K562 (cell line): ENCODE data around the gene BPTF. TPM values are rescaled to one million over a fixed set of nuclear protein-coding genes. Genes with fewer than 3 reads are reported as not detected.

Source experiments
- BHLHE40 ChIP-seq: IDR thresholded peaks from 2 replicates; pipeline ENCODE4 v1.6.1; 2011; ENCODE audit warnings: low read length, improper control_type of control experiment
- CHD2 ChIP-seq: IDR thresholded peaks from 2 replicates; pipeline ENCODE4 v1.6.1; 2011; ENCODE audit warnings: low read depth, low read length
- CREB3L1 ChIP-seq: fragments of 450-650 bp; IDR thresholded peaks from 2 replicates; pipeline ENCODE4 v1.6.1; 2014; ENCODE audit warnings: low read depth, mild to moderate bottlenecking, moderate library complexity, borderline replicate concordance
- CTBP1 ChIP-seq: fragments of 450-650 bp; IDR thresholded peaks from 2 replicates; pipeline ENCODE4 v1.6.1; 2016; ENCODE audit warnings: borderline replicate concordance
- E2F8 ChIP-seq: fragments of 450-650 bp; IDR thresholded peaks from 2 replicates; pipeline ENCODE4 v1.7.1; 2018; ENCODE audit warnings: mild to moderate bottlenecking, low read depth; ENCODE audit not compliant: partially characterized antibody
- FOSL1 ChIP-seq: fragments of 200-800 bp; sonication (Bioruptor generic); conservative IDR thresholded peaks from 2 replicates; pipeline ENCODE4 v1.6.1; 2016; ENCODE audit warnings: missing genetic modification characterization, missing compliant biosample characterization
- FUS ChIP-seq: fragments of 200-400 bp; formaldehyde crosslinking; optimal IDR thresholded peaks from 2 replicates; pipeline ENCODE3; 2017; ENCODE audit warnings: low read depth, low read length
- KHSRP ChIP-seq: fragments of 450-650 bp; IDR thresholded peaks from 2 replicates; pipeline ENCODE4 v1.6.1; 2017
- MAFK ChIP-seq: IDR thresholded peaks from 2 replicates; pipeline ENCODE4 v1.6.1; 2011; ENCODE audit warnings: low read length, improper control_type of control experiment
- NFIC ChIP-seq: fragments of 450-650 bp; IDR thresholded peaks from 2 replicates; pipeline ENCODE4 v1.6.1; 2017; ENCODE audit warnings: mild to moderate bottlenecking, inconsistent platforms
- NR2F6 ChIP-seq: fragments of 450-650 bp; formaldehyde crosslinking; IDR thresholded peaks from 2 replicates; pipeline ENCODE4 v1.4.0; 2020; ENCODE audit warnings: mild to moderate bottlenecking
- SAFB ChIP-seq: fragments of 200-400 bp; formaldehyde crosslinking; IDR thresholded peaks from 2 replicates; pipeline ENCODE4 v1.6.1; 2017; ENCODE audit warnings: low read depth, low read length, borderline replicate concordance
- SPI1 ChIP-seq: IDR thresholded peaks from 2 replicates; pipeline ENCODE4 v1.6.1; 2011; ENCODE audit warnings: low read depth, low read length, control low read depth, borderline replicate concordance
- WHSC1 ChIP-seq: IDR thresholded peaks from one replicate; pipeline ENCODE4 v1.6.1; 2012; ENCODE audit warnings: low read length, control low read depth, inconsistent platforms
- ZKSCAN8 ChIP-seq: fragments of 200-800 bp; sonication (Bioruptor generic); IDR thresholded peaks from 2 replicates; pipeline ENCODE4 v1.6.1; 2016; ENCODE audit warnings: missing genetic modification characterization, missing compliant biosample characterization
- ZNF140 ChIP-seq: fragments of 250-450 bp; sonication (Bioruptor Pico); IDR thresholded peaks from 2 replicates; pipeline ENCODE4 v1.8.0; 2021; ENCODE audit warnings: moderate library complexity, mild to moderate bottlenecking, inconsistent platforms
- ZNF197 ChIP-seq: fragments of 200-800 bp; sonication (Bioruptor generic); IDR thresholded peaks from 2 replicates; pipeline ENCODE4 v1.6.1; 2016; ENCODE audit warnings: low read depth, missing genetic modification characterization, missing compliant biosample characterization
- ZNF3 ChIP-seq: fragments of 250-450 bp; sonication (Bioruptor Pico); IDR thresholded peaks from 2 replicates; pipeline ENCODE4 v1.5.0; 2021; ENCODE audit warnings: mild to moderate bottlenecking, moderate library complexity
- polyA plus RNA-seq, 8 experiments: library from polyadenylated mRNA; depleted of rRNA in 4 of 8; stranded (reverse) in 5 of 8; unstranded in 3 of 8; fragments of >200 nt; fragmentation: Nextera tagmentation in 2 of 8; fragmentation: Illumina TruSeq in 1 of 8; extraction: Ambion mirVana in 2 of 8; extraction: Trizol in 1 of 8; gene quantifications; 2 replicates each; pipeline versions ENCODE4 v1.2.1 to v1.2.3, GENCODE V29; 2011 to 2014; ENCODE audit warnings: inconsistent platforms in 1 of 8, missing spikeins in 1 of 8
- total RNA-seq, 7 experiments: library from RNA; depleted of rRNA in 6 of 7; stranded (reverse); fragments of >200 nt in 6 of 7; fragmentation: Illumina TruSeq in 2 of 7; extraction: Trizol in 2 of 7; gene quantifications; 2 replicates each; pipeline versions ENCODE4 v1.2.1 to v1.2.3, GENCODE V29; 2011 to 2021; ENCODE audit warnings: low replicate concordance in 1 of 7

The BPTF gene
- total and polyA plus RNA-seq, 9 of the 15 experiments (the other 6 are each of a cell fraction or from before 2014, with no cell fraction given) = 12.5 to 52.1 (median 26.9) TPM

DNA sequence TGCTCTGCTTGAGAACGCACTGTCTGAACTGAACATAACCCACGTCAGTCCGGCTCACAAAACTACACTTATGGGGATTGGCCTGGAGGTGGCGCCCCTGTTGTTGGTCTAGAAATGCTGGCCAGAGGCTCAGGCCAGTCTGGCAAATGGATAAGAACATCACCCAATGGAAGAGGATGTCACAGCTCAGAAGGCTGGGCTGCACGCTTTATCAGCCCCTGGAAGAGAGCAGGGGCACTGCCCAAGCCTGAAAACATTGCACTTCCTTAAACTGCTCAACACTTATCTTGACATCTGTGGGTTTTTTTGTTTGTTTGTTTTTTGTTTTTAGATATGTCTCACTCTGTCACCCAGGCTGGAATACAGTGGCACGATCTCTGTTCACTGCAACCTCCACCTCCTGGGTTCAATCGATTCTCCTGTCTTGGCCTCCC is 24.8 kb upstream of the BPTF start (continued):
- TF ChIP-seq E2F8 = no peak
- no peak for TF ChIP-seq WHSC1
- 0 out of 2 replicates have a peak, but pooled peaks have one; percentile 39 for TF ChIP-seq ZNF3 (CRISPR knock-in tag)
- no peak for TF ChIP-seq MAFK
- no peak for TF ChIP-seq ZNF197 (CRISPR knock-in tag)
- no peak for TF ChIP-seq FUS
- no peak for TF ChIP-seq SAFB
- no peak for TF ChIP-seq FOSL1 (tag)
- no peak for TF ChIP-seq NR2F6
- peak; percentile 47; the same call in 1 of the 2 replicates for TF ChIP-seq BHLHE40
- TF ChIP-seq CREB3L1 = no peak
- TF ChIP-seq KHSRP = no peak
- peak; percentile 92 for TF ChIP-seq SPI1
- TF ChIP-seq NFIC = no peak
- TF ChIP-seq ZKSCAN8 = no peak
- peak; percentile 88; the same call in 1 of the 2 replicates for TF ChIP-seq CTBP1
- no peak for TF ChIP-seq ZNF140 (CRISPR knock-in tag)
- TF ChIP-seq CHD2 = no peak
